Suprapubic skin (tissue), 3 donors: ENCODE data around the gene RTEL1.

Source experiments
- CTCF ChIP-seq, 2 donors: fragments of 200-600 bp in 1 of 2; fragments of 450-650 bp in 1 of 2; sonication (generic) in 1 of 2; IDR thresholded peaks; one replicate each; pipeline ENCODE4 v1.5.1; 2016 to 2019; ENCODE audit warnings: antibody characterized with exemption in 2 of 2, mild to moderate bottlenecking in 1 of 2, moderate library complexity in 1 of 2
- POLR2AphosphoS5 ChIP-seq, 3 donors: sonication (generic); formaldehyde crosslinking; IDR thresholded peaks; one replicate each; pipeline ENCODE4 v1.6.1; 2017; ENCODE audit warnings: antibody characterized with exemption in 3 of 3

GRCh38 chr20:63706852-63707557 lies 48.9 kb downstream of the RTEL1 start:
- peak in 1 of 2 donors; percentile 34 for TF ChIP-seq CTCF (IDR thresholded peaks at IDR 0.05)
- no peak for TF ChIP-seq POLR2AphosphoS5 (IDR thresholded peaks at IDR 0.05)
